Activated CD4-positive, alpha-beta memory T cell treated with anti-CD3 and anti-CD28 coated beads for 36 hours (primary cell): Measurements from ENCODE around the gene SRSF4. TPM values are rescaled to one million over a fixed set of nuclear protein-coding genes. Genes with fewer than 3 reads are reported as not detected.

Experiments used
- CTCF ChIA-PET: fragments of 350-600 bp; sonication (Branson Sonifier 250); formaldehyde crosslinking; loops from one replicate; lab custom pipeline; 2021; ENCODE audit warnings: antibody characterized with exemption, inconsistent platforms; lab: Charles Lee
- POLR2A ChIA-PET: fragments of 350-600 bp; sonication (Branson Sonifier 250); formaldehyde crosslinking; loops from one replicate; lab custom pipeline; 2021; ENCODE audit warnings: antibody characterized with exemption; lab: Charles Lee
- DNase-seq: peaks from one replicate; pipeline ENCODE4 v3.0.0-alpha.2; 2020
- H3K27ac Mint-ChIP-seq: one replicate; pipeline ENCODE4 v1.8.0; 2021; ENCODE audit warnings: mixed read lengths
- H3K27me3 Mint-ChIP-seq: one replicate; pipeline ENCODE4 v1.8.0; 2021; ENCODE audit warnings: mixed read lengths
- H3K36me3 Mint-ChIP-seq: one replicate; pipeline ENCODE4 v1.8.0; 2021; ENCODE audit warnings: mixed read lengths
- H3K4me1 Mint-ChIP-seq: one replicate; pipeline ENCODE4 v1.8.0; 2021; ENCODE audit warnings: low read depth, mixed read lengths
- H3K4me3 Mint-ChIP-seq: one replicate; pipeline ENCODE4 v1.8.0; 2021; ENCODE audit warnings: mild to moderate bottlenecking, mixed read lengths
- H3K9me3 Mint-ChIP-seq: one replicate; pipeline ENCODE4 v1.8.0; 2021; ENCODE audit warnings: mixed read lengths
- intact Hi-C: fragments of 100-400 bp; cut with micrococcal nuclease; formaldehyde crosslinking; loops from one replicate; pipeline ENCODE4 v1.15.1; 2023
- total RNA-seq, 2 experiments: library from RNA; stranded (reverse); gene quantifications; one replicate each; pipeline ENCODE4 v1.2.3, GENCODE V29; 2021

Gene SRSF4
- total RNA-seq, 2 experiments from 2014 or later = 133 to 136 TPM

- DNase-seq = no peak
- Mint-ChIP-seq H3K4me1 (peaks cover 6% of the 10 kb centered on the region), H3K36me3 (peaks cover 24% of the 10 kb centered on the region), H3K9me3 (no peaks in the 10 kb centered on the region), H3K4me3 (no peak overlapping the region), H3K27ac (no peak overlapping the region), H3K27me3 (no peaks in the 10 kb centered on the region)
- intact Hi-C loops = loop anchor here (1.0 kb wide), 1 partner anchor 316 kb away; no protein-coding TSS in a partner anchor
- ChIA-PET CTCF (interaction anchor here (0.6 to 2.5 kb wide), 9 partner anchors 14 to 321 kb away, joined by 3 to 15 read pairs (median 6); partner anchors contain the start of gene SRSF4), POLR2A (interaction anchor here (0.9 kb wide), 1 partner anchor 16 kb away, joined by 4 read pairs; the partner anchor contains the start of gene SRSF4)
Measured at GRCh38 chr1:29197993-29198392, 16.3 kb upstream of the SRSF4 start.

- intact Hi-C loops = loop anchor here (1.0 kb wide), 1 partner anchor 315 kb away; no protein-coding TSS in a partner anchor
- Mint-ChIP-seq H3K27ac (no peak overlapping the region), H3K36me3 (peaks cover 27% of the 10 kb centered on the region), H3K4me1 (peaks cover 3% of the 10 kb centered on the region), H3K9me3 (no peaks in the 10 kb centered on the region), H3K4me3 (no peak overlapping the region), H3K27me3 (no peaks in the 10 kb centered on the region)
- ChIA-PET CTCF (interaction anchor here (0.6 to 2.5 kb wide), 12 partner anchors 14 to 413 kb away, joined by 3 to 15 read pairs (median 4); partner anchors contain the start of gene SRSF4), POLR2A (interaction anchor here (0.9 kb wide), 1 partner anchor 16 kb away, joined by 4 read pairs; the partner anchor contains the start of gene SRSF4)
- peak; percentile 50 for DNase-seq
Measured at GRCh38 chr1:29197590-29197924, 15.9 kb upstream of the SRSF4 start.

GRCh38 chr1:29196863-29197589 is 15.3 kb upstream of the SRSF4 start:
- no peak overlapping the region for H3K27ac Mint-ChIP-seq

GRCh38 chr1:29195881-29196291 is 14.2 kb upstream of the SRSF4 start:
- no peak overlapping the region for H3K27ac Mint-ChIP-seq
- POLR2A ChIA-PET = no interaction called here

More at GRCh38 chr1:29196863-29197589, 15.3 kb upstream of the SRSF4 start:
- intact Hi-C loops = loop anchor here (1.0 kb wide), 1 partner anchor 315 kb away; no protein-coding TSS in a partner anchor
- H3K9me3 Mint-ChIP-seq = no peaks in the 10 kb centered on the region
- POLR2A ChIA-PET = interaction anchor here (0.9 kb wide), 1 partner anchor 15 kb away, joined by 4 read pairs; the partner anchor contains the start of gene SRSF4
- H3K4me3 Mint-ChIP-seq = no peak overlapping the region
- DNase-seq = no peak
- H3K4me1 Mint-ChIP-seq = no peaks in the 10 kb centered on the region
- peaks cover 27% of the 10 kb centered on the region for H3K36me3 Mint-ChIP-seq
- H3K27me3 Mint-ChIP-seq = no peaks in the 10 kb centered on the region
- CTCF ChIA-PET = interaction anchor here (0.8 to 2.5 kb wide), 11 partner anchors 14 to 412 kb away, joined by 3 to 15 read pairs (median 4); partner anchors contain the start of gene SRSF4

GRCh38 chr1:29193879-29194455 is 12.3 kb upstream of the SRSF4 start:
- no peak for DNase-seq
- H3K4me1 Mint-ChIP-seq = no peaks in the 10 kb centered on the region
- ChIA-PET POLR2A (interaction anchor here (1.3 kb wide), 1 partner anchor 11 kb away, joined by 4 read pairs; no protein-coding TSS in a partner anchor), CTCF (interaction anchor here (0.5 to 2.0 kb wide), 2 partner anchors 9 to 1550 kb away, joined by 4 to 9 read pairs; no protein-coding TSS in a partner anchor)
- intact Hi-C loops = no loop called here
- H3K4me3 Mint-ChIP-seq = no peak overlapping the region
- no peaks in the 10 kb centered on the region for H3K27me3 Mint-ChIP-seq
- no peaks in the 10 kb centered on the region for H3K9me3 Mint-ChIP-seq
- no peak overlapping the region for H3K27ac Mint-ChIP-seq
- peaks cover 14% of the 10 kb centered on the region for H3K36me3 Mint-ChIP-seq

More at GRCh38 chr1:29195881-29196291, 14.2 kb upstream of the SRSF4 start:
- H3K9me3 Mint-ChIP-seq = no peaks in the 10 kb centered on the region
- CTCF ChIA-PET = interaction anchor here (0.6 to 2.5 kb wide), 2 partner anchors 314 to 1806 kb away, joined by 3 to 15 read pairs; no protein-coding TSS in a partner anchor
- no peaks in the 10 kb centered on the region for H3K27me3 Mint-ChIP-seq
- no peak overlapping the region for H3K4me3 Mint-ChIP-seq
- peaks cover 19% of the 10 kb centered on the region for H3K36me3 Mint-ChIP-seq
- DNase-seq = no peak
- intact Hi-C loops = no loop called here
- no peaks in the 10 kb centered on the region for H3K4me1 Mint-ChIP-seq

- ChIA-PET CTCF (interaction anchor here (0.6 kb wide), 1 partner anchor 12 kb away, joined by 3 read pairs; no protein-coding TSS in a partner anchor), POLR2A (no interaction called here)
- Mint-ChIP-seq H3K4me3 (no peak overlapping the region), H3K27ac (no peak overlapping the region), H3K36me3 (peaks cover 14% of the 10 kb centered on the region), H3K27me3 (no peaks in the 10 kb centered on the region), H3K4me1 (no peaks in the 10 kb centered on the region), H3K9me3 (no peaks in the 10 kb centered on the region)
- intact Hi-C loops = no loop called here
- no peak for DNase-seq
Measured at GRCh38 chr1:29190718-29191117, 9.0 kb upstream of the SRSF4 start.

- Mint-ChIP-seq H3K36me3 (no peaks in the 10 kb centered on the region), H3K4me1 (peaks cover 11% of the 10 kb centered on the region), H3K27ac (no peak overlapping the region), H3K27me3 (no peaks in the 10 kb centered on the region), H3K4me3 (no peak overlapping the region), H3K9me3 (no peaks in the 10 kb centered on the region)
- intact Hi-C loops = loop anchor here (10.0 kb wide), 1 partner anchor 862 kb away; the partner anchor contains the start of gene MED18
- ChIA-PET CTCF (interaction anchor here (1.0 to 1.4 kb wide), 3 partner anchors 16 to 310 kb away, joined by 3 to 5 read pairs (median 3); no protein-coding TSS in a partner anchor), POLR2A (no interaction called here)
- DNase-seq = no peak
Measured at GRCh38 chr1:29186707-29187106, 5.0 kb upstream of the SRSF4 start.

GRCh38 chr1:29186252-29186651 is 4.6 kb upstream of the SRSF4 start:
- H3K4me1 Mint-ChIP-seq = peaks cover 11% of the 10 kb centered on the region
- no peak for DNase-seq
- intact Hi-C loops = loop anchor here (10.0 kb wide), 1 partner anchor 861 kb away; the partner anchor contains the start of gene MED18
- no peak overlapping the region for H3K27ac Mint-ChIP-seq
- CTCF ChIA-PET = interaction anchor here (1.0 to 1.4 kb wide), 2 partner anchors 16 to 309 kb away, joined by 3 read pairs; no protein-coding TSS in a partner anchor
- H3K9me3 Mint-ChIP-seq = no peaks in the 10 kb centered on the region
- no peak overlapping the region for H3K4me3 Mint-ChIP-seq
- POLR2A ChIA-PET = no interaction called here
- H3K27me3 Mint-ChIP-seq = no peaks in the 10 kb centered on the region
- no peaks in the 10 kb centered on the region for H3K36me3 Mint-ChIP-seq

- CTCF ChIA-PET = interaction anchor here (1.0 to 4.7 kb wide), 3 partner anchors 14 to 21 kb away, joined by 3 to 69 read pairs (median 3); no protein-coding TSS in a partner anchor
- POLR2A ChIA-PET = interaction anchor here (1.5 kb wide), 1 partner anchor 10 kb away, joined by 4 read pairs; no protein-coding TSS in a partner anchor
- peaks cover 26% of the 10 kb centered on the region for H3K36me3 Mint-ChIP-seq
- H3K27me3 Mint-ChIP-seq = no peaks in the 10 kb centered on the region
- no peak for DNase-seq
- H3K27ac Mint-ChIP-seq = peak overlapping the region; percentile 6
- H3K4me1 Mint-ChIP-seq = peaks cover 29% of the 10 kb centered on the region
- no peaks in the 10 kb centered on the region for H3K9me3 Mint-ChIP-seq
- no peak overlapping the region for H3K4me3 Mint-ChIP-seq
- intact Hi-C loops = loop anchor here (5.0 to 10.0 kb wide), 3 partner anchors 49 to 858 kb away; partner anchors contain the start of genes MECR, MED18 and TMEM200B
Measured at GRCh38 chr1:29183287-29183686, 1.6 kb upstream of the SRSF4 start.

GRCh38 chr1:29180497-29181412 is 945 bp downstream of the SRSF4 start:
- H3K27ac Mint-ChIP-seq = peak overlapping the region; percentile 98
- H3K36me3 Mint-ChIP-seq = peaks cover 39% of the 10 kb centered on the region
- H3K9me3 Mint-ChIP-seq = no peaks in the 10 kb centered on the region
- H3K4me3 Mint-ChIP-seq = peak overlapping the region; percentile 98
- intact Hi-C loops = loop anchor here (1.0 to 10.0 kb wide), 8 partner anchors 22 to 856 kb away; partner anchors contain the start of genes GMEB1, MECR, MED18 and TAF12
- ChIA-PET POLR2A (interaction anchor here (0.6 to 3.0 kb wide), 20 partner anchors 9 to 852 kb away, joined by 3 to 19 read pairs (median 5); partner anchors contain the start of genes EPB41, GMEB1, MECR and MED18), CTCF (interaction anchor here (1.0 to 4.7 kb wide), 13 partner anchors 9 to 445 kb away, joined by 3 to 69 read pairs (median 6); partner anchors contain the start of gene YTHDF2)
- H3K27me3 Mint-ChIP-seq = no peaks in the 10 kb centered on the region
- peak; percentile 50 for DNase-seq
- H3K4me1 Mint-ChIP-seq = peaks cover 49% of the 10 kb centered on the region
